Sigmoid colon (tissue), 7 donors: ENCODE results near the gene PDHX. TPM values are rescaled to one million over a fixed set of nuclear protein-coding genes. Genes with fewer than 3 reads are reported as not detected.

Experiments used
- DNase-seq: peaks from one replicate; pipeline ENCODE4 v3.0.0-alpha.2; 2019
- H3K27ac ChIP-seq, 4 donors: fragments of 200-600 bp; sonication (generic); one replicate each; pipeline ENCODE4 v1.5.1; 2016 to 2019; ENCODE audit warnings: mild to moderate bottlenecking in 1 of 4
- H3K27me3 ChIP-seq, 3 donors: fragments of 200-600 bp; sonication (generic); one replicate each; pipeline ENCODE4 v1.5.1; 2019; ENCODE audit warnings: mild to moderate bottlenecking in 1 of 3
- H3K36me3 ChIP-seq, 4 donors: fragments of 200-600 bp; sonication (generic); one replicate each; pipeline ENCODE4 v1.5.1; 2016 to 2019
- H3K4me1 ChIP-seq, 4 donors: fragments of 200-600 bp; sonication (generic); one replicate each; pipeline ENCODE4 v1.5.1; 2017 to 2019
- H3K4me3 ChIP-seq, 4 donors: fragments of 200-600 bp; sonication (generic); one replicate each; pipeline ENCODE4 v1.5.1; 2017 to 2019; ENCODE audit warnings: mild to moderate bottlenecking in 2 of 4, moderate library complexity in 1 of 4
- H3K9me3 ChIP-seq, 4 donors: fragments of 200-600 bp in 3 of 4; sonication (generic) in 3 of 4; one replicate each; pipeline versions ENCODE4 v1.5.1 to v1.6.1; 2013 to 2019
- EP300 ChIP-seq, 4 donors: sonication (generic); formaldehyde crosslinking; IDR thresholded peaks; one replicate each; pipeline ENCODE4 v1.6.1; 2017; ENCODE audit warnings: antibody characterized with exemption in 4 of 4
- POLR2A ChIP-seq, 2 donors: fragments of 450-650 bp; IDR thresholded peaks; one replicate each; pipeline ENCODE4 v1.6.1; 2016; ENCODE audit warnings: antibody characterized with exemption in 2 of 2, mild to moderate bottlenecking in 2 of 2, moderate library complexity in 2 of 2
- POLR2AphosphoS5 ChIP-seq, 4 donors: sonication (generic); formaldehyde crosslinking; IDR thresholded peaks; one replicate each; pipeline ENCODE4 v1.6.1; 2017; ENCODE audit warnings: antibody characterized with exemption in 4 of 4
- WGBS, 2 donors: extraction: QIAGEN DNeasy Blood & Tissue Kit; methylation state at CpG; one replicate each; pipeline ENCODE4 v1.1.7; 2013; 5-methylcytosine and 5-hydroxymethylcytosine counted together
- intact Hi-C: fragments of 100-400 bp; cut with DNase I; formaldehyde crosslinking; loops from one replicate; pipeline ENCODE4 v1.15.1; 2023
- polyA plus RNA-seq, 3 donors: library from polyadenylated mRNA; stranded (reverse); fragments of 200-250 nt; gene quantifications; one replicate each; pipeline ENCODE4 v1.2.3, GENCODE V29; 2013
- total RNA-seq, 4 donors: library from RNA; depleted of rRNA; stranded (reverse); fragments of >200 nt; gene quantifications; one replicate each; pipeline ENCODE4 v1.1.0, GENCODE V29; 2016
- TF ChIP-seq, protein P1 (sequence below), 4 experiments: fragments of 450-650 bp in 3 of 4; fragments of 200-600 bp in 1 of 4; IDR thresholded peaks; one replicate each; pipeline ENCODE4 v1.5.1; 2016 to 2019; ENCODE audit warnings: antibody characterized with exemption in 4 of 4, mild to moderate bottlenecking in 3 of 4, moderate library complexity in 2 of 4
- donor health status: healthy with polysubstance abuse.
- donor health status: Bipolar disorder and iron deficiency.
- donor health status: healthy.

Gene PDHX
- total and polyA plus RNA-seq, 7 donors: 22.2 to 41.4 (median 29.6) TPM

DNA sequence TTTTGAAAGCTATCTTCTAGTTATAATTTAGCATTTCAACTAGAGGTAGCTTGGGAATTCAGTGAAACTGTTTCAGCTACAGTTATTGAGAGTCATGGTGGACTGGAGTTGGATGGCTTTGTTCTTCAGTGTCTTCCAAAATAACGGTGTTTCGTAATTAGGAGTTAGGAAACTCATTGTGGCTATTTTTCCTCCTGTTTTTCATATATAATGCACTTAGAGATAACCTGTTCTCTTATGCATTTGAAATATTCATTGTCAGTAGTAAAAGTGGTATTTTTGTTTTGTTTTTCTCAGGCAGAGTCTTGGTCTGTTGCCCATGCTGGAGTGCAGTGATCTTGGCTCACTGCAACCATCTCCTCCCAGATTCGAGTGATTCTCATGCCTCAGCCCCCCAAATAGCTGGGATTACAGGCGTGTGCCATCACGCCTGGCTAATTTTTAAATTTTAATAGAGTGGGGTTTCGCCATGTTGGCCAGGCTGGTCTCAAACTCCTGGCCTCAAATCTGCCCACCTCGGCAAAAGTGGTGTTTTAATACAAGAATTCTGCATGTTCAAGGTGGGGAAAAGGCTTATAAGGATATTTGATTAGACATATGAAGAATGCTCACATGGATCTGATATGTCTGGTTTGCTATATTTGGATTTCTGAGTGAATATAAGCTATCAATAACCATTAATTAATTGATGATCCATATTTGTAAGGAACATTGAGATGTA, 12.7 kb downstream of the PDHX start:
- 93 to 95% methylated on average over 7 of the region's 7 CpGs for WGBS, 2 donors
- no peak for DNase-seq
- H3K27ac ChIP-seq: no peak overlapping the region
- no peak overlapping the region for H3K4me3 ChIP-seq
- H3K36me3 ChIP-seq: peaks cover 0 to 20% (median 0%) of the 10 kb centered on the region in 4 donors
- no peaks in the 10 kb centered on the region for H3K9me3 ChIP-seq
- H3K27me3 ChIP-seq: no peaks in the 10 kb centered on the region
- TF ChIP-seq POLR2AphosphoS5 (IDR thresholded peaks at IDR 0.05): no peak
- no peak for TF ChIP-seq POLR2A (IDR thresholded peaks at IDR 0.05)
- TF ChIP-seq EP300 (IDR thresholded peaks at IDR 0.05): no peak
- TF ChIP-seq, protein P1, sequence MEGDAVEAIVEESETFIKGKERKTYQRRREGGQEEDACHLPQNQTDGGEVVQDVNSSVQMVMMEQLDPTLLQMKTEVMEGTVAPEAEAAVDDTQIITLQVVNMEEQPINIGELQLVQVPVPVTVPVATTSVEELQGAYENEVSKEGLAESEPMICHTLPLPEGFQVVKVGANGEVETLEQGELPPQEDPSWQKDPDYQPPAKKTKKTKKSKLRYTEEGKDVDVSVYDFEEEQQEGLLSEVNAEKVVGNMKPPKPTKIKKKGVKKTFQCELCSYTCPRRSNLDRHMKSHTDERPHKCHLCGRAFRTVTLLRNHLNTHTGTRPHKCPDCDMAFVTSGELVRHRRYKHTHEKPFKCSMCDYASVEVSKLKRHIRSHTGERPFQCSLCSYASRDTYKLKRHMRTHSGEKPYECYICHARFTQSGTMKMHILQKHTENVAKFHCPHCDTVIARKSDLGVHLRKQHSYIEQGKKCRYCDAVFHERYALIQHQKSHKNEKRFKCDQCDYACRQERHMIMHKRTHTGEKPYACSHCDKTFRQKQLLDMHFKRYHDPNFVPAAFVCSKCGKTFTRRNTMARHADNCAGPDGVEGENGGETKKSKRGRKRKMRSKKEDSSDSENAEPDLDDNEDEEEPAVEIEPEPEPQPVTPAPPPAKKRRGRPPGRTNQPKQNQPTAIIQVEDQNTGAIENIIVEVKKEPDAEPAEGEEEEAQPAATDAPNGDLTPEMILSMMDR (IDR thresholded peaks at IDR 0.05): no peak
- peaks cover 0 to 51% (median 43%) of the 10 kb centered on the region in 4 donors for H3K4me1 ChIP-seq
- intact Hi-C loops: loop anchor here (10.0 kb wide), 2 partner anchors 306 to 376 kb away; no protein-coding TSS in a partner anchor

DNA sequence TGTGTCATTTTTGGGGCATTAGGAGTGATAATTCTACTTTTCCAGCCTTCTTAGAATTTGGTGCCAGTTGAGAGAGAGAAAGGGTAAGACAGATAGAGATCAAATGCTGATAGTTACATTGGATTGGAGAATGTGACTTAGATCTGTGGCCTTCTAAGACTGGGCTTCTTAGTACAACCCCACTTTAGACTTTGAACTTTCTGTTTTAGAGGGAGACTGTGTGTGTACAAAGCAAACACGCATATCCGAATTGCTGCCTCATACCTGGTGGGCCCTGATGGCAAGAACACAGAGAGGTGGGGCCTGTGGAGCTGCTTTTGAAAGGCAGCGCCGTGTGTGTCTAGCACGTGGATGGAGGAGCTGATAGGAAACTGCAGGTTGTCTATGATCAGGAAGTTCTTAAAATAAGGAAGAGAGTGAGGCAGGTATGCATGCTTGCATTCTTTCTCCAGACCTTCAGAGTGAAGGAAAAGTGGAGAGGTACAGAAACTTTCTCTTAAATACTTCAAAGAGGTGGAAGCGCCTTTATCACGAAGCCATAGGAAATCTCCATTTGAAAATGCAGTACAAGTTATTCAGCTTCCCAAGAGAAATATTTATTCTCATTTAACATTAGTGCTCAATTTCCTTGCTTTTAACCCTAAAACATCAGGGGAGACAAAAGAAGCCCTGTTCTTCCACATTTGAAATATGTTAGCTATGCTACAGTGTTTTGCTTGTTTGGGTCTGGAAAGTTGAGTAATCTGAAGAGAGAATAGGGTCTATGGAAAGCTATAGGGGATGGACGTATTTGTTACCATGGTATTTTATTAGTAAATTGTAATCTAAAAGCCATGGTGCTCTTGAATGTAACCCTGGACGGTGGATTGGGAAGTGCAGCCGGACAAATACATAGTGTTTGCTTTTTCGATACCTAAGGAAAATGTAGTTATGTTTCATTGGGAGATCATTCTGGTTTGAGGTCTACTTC, 13.7 kb downstream of the PDHX start:
- 54 to 80% methylated on average over 11 of the region's 11 CpGs for WGBS, 2 donors
- no peaks in the 10 kb centered on the region for H3K9me3 ChIP-seq
- no peak overlapping the region for H3K27ac ChIP-seq
- TF ChIP-seq POLR2A (IDR thresholded peaks at IDR 0.05) (no peak), EP300 (IDR thresholded peaks at IDR 0.05) (no peak), POLR2AphosphoS5 (IDR thresholded peaks at IDR 0.05) (no peak)
- TF ChIP-seq, protein P1 (IDR thresholded peaks at IDR 0.05): no peak
- peaks cover 0 to 41% (median 34%) of the 10 kb centered on the region in 4 donors for H3K4me1 ChIP-seq
- H3K4me3 ChIP-seq: no peak overlapping the region
- H3K27me3 ChIP-seq: no peaks in the 10 kb centered on the region
- H3K36me3 ChIP-seq: peaks cover 0 to 20% (median 0%) of the 10 kb centered on the region in 4 donors
- intact Hi-C loops: loop anchor here (10.0 kb wide), 3 partner anchors 55 to 375 kb away; no protein-coding TSS in a partner anchor
- no peak for DNase-seq

DNA sequence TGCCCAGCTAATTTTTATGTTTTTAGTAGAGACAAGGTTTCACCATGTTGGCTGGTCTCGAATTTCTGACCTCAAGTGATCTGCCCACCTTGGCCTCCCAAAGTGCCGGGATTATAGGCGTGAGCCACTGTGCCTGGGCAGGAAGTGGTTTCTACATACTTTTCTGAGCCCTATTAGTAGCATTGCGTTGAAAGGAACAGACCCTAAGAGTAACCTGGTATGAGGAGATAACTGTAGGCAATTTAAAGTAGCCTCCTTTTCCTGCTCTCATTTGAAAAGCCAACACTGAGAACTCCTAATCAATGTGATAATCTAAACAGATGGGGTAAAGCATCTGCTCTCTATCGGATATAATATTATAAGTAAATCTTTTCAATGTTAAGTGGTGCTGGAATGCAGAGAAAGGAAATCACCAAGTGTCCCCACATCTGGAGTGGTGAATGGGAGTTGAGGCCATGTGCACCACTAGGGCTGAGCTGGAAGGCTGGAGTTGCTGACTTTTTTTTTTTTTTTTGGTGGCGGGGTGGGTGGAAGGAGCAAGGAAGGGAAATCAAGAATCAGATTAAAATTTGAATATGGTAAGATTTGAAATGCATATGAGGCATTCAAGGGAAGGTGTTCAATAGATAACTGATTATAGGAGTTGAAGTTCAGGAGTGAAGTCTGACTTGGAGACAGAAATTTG, 20.7 kb downstream of the PDHX start:
- 73 to 93% methylated on average over 6 of the region's 6 CpGs for WGBS, 2 donors
- intact Hi-C loops: loop anchor here (10.0 kb wide), 1 partner anchor 48 kb away; no protein-coding TSS in a partner anchor

DNA sequence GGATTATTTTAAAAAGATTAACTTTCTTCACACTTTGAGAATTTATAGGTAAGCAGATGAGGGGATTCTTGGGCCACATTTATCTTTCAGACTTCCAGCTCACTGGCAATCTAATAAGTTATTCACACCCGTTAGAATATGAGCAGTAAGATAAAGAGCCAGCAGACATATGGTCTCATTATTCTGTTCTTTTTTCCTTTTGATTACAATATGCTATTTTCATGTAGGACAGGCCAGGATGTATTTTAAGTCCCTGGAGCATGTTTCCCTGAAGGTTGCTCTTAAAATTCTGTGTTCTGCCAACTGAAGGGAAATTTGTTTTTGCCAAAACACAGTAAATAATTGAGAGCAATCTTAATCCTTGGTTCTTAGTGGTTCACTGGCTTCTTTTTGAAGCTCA, 22.2 kb downstream of the PDHX start:
- Histone ChIP-seq H3K9me3 (no peaks in the 10 kb centered on the region), H3K4me3 (no peak overlapping the region), H3K27ac (no peak overlapping the region), H3K4me1 (peaks cover 0 to 34% (median 5%) of the 10 kb centered on the region in 4 donors), H3K36me3 (peaks cover 0 to 5% (median 2%) of the 10 kb centered on the region in 4 donors), H3K27me3 (no peaks in the 10 kb centered on the region)
- intact Hi-C loops: loop anchor here (10.0 kb wide), 1 partner anchor 46 kb away; no protein-coding TSS in a partner anchor
- WGBS, 2 donors: 84 to 88% methylated on average over 1 of the region's 1 CpG
- TF ChIP-seq, protein P1 (IDR thresholded peaks at IDR 0.05): no peak
- TF ChIP-seq EP300 (IDR thresholded peaks at IDR 0.05): no peak
- TF ChIP-seq POLR2A (IDR thresholded peaks at IDR 0.05): no peak
- TF ChIP-seq POLR2AphosphoS5 (IDR thresholded peaks at IDR 0.05): no peak
- no peak for DNase-seq

More for the DNA sequence above, 20.7 kb downstream of the PDHX start:
- no peak overlapping the region for H3K27ac ChIP-seq
- H3K4me1 ChIP-seq: peaks cover 0 to 34% (median 5%) of the 10 kb centered on the region in 4 donors
- TF ChIP-seq, protein P1 (IDR thresholded peaks at IDR 0.05): no peak
- no peak for TF ChIP-seq POLR2AphosphoS5 (IDR thresholded peaks at IDR 0.05)
- no peak for TF ChIP-seq EP300 (IDR thresholded peaks at IDR 0.05)
- no peak for TF ChIP-seq POLR2A (IDR thresholded peaks at IDR 0.05)
- DNase-seq: no peak
- no peaks in the 10 kb centered on the region for H3K27me3 ChIP-seq
- no peak overlapping the region for H3K4me3 ChIP-seq
- H3K9me3 ChIP-seq: no peaks in the 10 kb centered on the region
- peaks cover 0 to 20% (median 2%) of the 10 kb centered on the region in 4 donors for H3K36me3 ChIP-seq
